ENCODE results near the gene RPN1. TPM values are rescaled to one million over a fixed set of nuclear protein-coding genes. Genes with fewer than 3 reads are reported as not detected.

The RPN1 gene
- total and polyA plus RNA-seq, 4 donors = 132 to 407 (median 249) TPM

DNA sequence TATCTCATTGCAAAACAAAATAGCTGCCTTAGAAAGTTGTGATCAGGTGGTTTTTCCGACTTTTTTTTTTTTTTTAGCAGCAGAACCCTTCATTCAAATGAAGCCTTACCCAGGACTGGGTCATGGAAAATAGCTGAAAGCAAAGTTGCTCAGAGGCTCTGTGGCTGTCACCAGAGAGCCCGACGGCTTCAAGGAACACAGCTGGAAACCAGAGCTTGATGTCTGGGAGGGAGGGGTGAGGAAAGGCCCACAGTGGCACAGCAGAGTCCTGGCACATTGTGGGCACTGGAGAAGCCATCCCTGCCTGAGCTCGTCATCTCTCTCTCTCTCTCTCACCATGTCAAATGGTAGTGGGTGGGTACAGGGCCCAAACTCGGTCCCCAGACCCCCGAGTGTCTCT is 77.5 kb downstream of the RPN1 start:
- Histone ChIP-seq H3K4me1 (ENCODE audit: control insufficient read depth in 4 of 4, insufficient read depth in 4 of 4, low read length in 3 of 4) (no peaks in the 10 kb centered on the region), H3K9ac (ENCODE audit: low read depth in 1 of 2, low read length in 2 of 2) (no peak overlapping the region), H3K4me3 (ENCODE audit: low read depth in 1 of 3, low read length in 3 of 3) (no peak overlapping the region), H3K27ac (ENCODE audit: low read depth in 1 of 2, low read length in 2 of 2) (no peak overlapping the region), H3K36me3 (ENCODE audit: control insufficient read depth in 4 of 4, insufficient read depth in 3 of 4, low read depth in 1 of 4, low read length in 3 of 4) (no peaks in the 10 kb centered on the region), H3K9me3 (ENCODE audit: control insufficient read depth in 4 of 4, low read length in 3 of 4) (no peaks in the 10 kb centered on the region), H3K27me3 (ENCODE audit: control insufficient read depth in 4 of 4, insufficient read depth in 4 of 4, low read length in 3 of 4) (no peaks in the 10 kb centered on the region)
- no peak for DNase-seq (ENCODE audit: low spot score)
- 53% methylated on average over 6 of the region's 6 CpGs for WGBS
- TF ChIP-seq FOXA2 (IDR thresholded peaks at IDR 0.05) = no peak
- TF ChIP-seq, protein P1, sequence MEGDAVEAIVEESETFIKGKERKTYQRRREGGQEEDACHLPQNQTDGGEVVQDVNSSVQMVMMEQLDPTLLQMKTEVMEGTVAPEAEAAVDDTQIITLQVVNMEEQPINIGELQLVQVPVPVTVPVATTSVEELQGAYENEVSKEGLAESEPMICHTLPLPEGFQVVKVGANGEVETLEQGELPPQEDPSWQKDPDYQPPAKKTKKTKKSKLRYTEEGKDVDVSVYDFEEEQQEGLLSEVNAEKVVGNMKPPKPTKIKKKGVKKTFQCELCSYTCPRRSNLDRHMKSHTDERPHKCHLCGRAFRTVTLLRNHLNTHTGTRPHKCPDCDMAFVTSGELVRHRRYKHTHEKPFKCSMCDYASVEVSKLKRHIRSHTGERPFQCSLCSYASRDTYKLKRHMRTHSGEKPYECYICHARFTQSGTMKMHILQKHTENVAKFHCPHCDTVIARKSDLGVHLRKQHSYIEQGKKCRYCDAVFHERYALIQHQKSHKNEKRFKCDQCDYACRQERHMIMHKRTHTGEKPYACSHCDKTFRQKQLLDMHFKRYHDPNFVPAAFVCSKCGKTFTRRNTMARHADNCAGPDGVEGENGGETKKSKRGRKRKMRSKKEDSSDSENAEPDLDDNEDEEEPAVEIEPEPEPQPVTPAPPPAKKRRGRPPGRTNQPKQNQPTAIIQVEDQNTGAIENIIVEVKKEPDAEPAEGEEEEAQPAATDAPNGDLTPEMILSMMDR (IDR thresholded peaks at IDR 0.05; ENCODE audit: low read depth, low read length, missing input control) = no peak

DNA sequence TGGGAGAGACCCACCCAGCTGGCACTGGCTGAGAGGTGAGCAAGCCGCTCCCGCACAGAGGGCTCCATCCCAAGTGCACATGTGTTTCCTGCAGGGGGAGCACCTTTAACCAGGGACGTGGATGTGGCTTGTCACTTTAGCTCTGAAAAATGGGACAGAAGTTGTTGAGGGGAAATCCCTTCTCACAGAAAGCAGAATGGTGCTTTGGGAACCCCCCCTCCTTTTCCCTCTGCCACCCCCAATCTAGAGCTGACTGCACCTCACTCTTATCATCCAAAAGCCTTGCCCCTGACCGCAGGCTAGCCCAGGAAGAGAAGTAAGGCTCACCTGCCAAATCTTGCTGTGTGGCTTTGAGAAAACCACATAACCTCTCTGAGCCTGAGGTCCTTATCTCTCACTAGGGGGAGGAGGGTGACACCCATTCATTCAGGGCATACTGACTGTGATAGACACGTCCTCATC is 77.9 kb downstream of the RPN1 start:
- TF ChIP-seq YY1 (IDR thresholded peaks at IDR 0.05) (no peak), GABPA (IDR thresholded peaks at IDR 0.05 in 1 of 2, conservative IDR thresholded peaks at IDR 0.05 in 1 of 2) (no peak), JUND (IDR thresholded peaks at IDR 0.05) (no peak), HNF4A (conservative IDR thresholded peaks at IDR 0.05) (no peak), RAD21 (IDR thresholded peaks at IDR 0.05) (peak in 1 of 2 donors; percentile 57)
- TF ChIP-seq, protein P1 (IDR thresholded peaks at IDR 0.05; ENCODE audit: low read depth, low read length, missing input control) = peak; percentile 25
- no peak for DNase-seq (ENCODE audit: low spot score)
- 34% methylated on average over 5 of the region's 5 CpGs for WGBS
- Histone ChIP-seq H3K9ac (ENCODE audit: low read depth in 1 of 2, low read length in 2 of 2) (no peak overlapping the region), H3K27me3 (ENCODE audit: control insufficient read depth in 4 of 4, insufficient read depth in 4 of 4, low read length in 3 of 4) (no peaks in the 10 kb centered on the region), H3K4me3 (ENCODE audit: low read depth in 1 of 3, low read length in 3 of 3) (no peak overlapping the region), H3K36me3 (ENCODE audit: control insufficient read depth in 4 of 4, insufficient read depth in 3 of 4, low read depth in 1 of 4, low read length in 3 of 4) (no peaks in the 10 kb centered on the region), H3K27ac (ENCODE audit: low read depth in 1 of 2, low read length in 2 of 2) (no peak overlapping the region), H3K9me3 (ENCODE audit: control insufficient read depth in 4 of 4, low read length in 3 of 4) (no peaks in the 10 kb centered on the region), H3K4me1 (ENCODE audit: control insufficient read depth in 4 of 4, insufficient read depth in 4 of 4, low read length in 3 of 4) (no peaks in the 10 kb centered on the region)

DNA sequence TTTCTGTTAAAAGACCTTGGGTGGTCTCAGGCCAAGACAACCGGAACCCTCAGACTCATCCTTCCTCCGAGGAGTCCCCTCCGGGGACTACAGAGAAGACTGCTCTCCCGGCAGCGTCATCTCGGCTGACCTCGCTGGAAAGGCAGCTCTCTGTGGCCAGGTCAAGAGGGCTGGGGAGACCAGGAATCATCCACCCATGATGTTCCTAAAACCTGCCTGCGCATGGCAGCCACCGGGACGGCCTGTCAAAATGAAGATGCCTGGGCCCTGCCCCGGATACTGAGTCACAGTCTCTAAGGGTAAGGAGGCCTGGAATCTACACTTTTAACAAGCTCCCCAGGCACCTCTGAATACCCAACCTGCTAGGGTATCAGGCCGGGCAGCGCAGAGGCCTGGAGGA is 78.6 kb downstream of the RPN1 start:
- WGBS = 82% methylated on average over 13 of the region's 13 CpGs
- no peak overlapping the region for H3K27ac ChIP-seq (ENCODE audit: low read depth in 1 of 2, low read length in 2 of 2)

More for the DNA sequence above, 78.6 kb downstream of the RPN1 start:
- Histone ChIP-seq H3K36me3 (ENCODE audit: control insufficient read depth in 4 of 4, insufficient read depth in 3 of 4, low read depth in 1 of 4, low read length in 3 of 4) (no peaks in the 10 kb centered on the region), H3K4me3 (ENCODE audit: low read depth in 1 of 3, low read length in 3 of 3) (no peak overlapping the region), H3K4me1 (ENCODE audit: control insufficient read depth in 4 of 4, insufficient read depth in 4 of 4, low read length in 3 of 4) (no peaks in the 10 kb centered on the region), H3K9me3 (ENCODE audit: control insufficient read depth in 4 of 4, low read length in 3 of 4) (no peaks in the 10 kb centered on the region), H3K27me3 (ENCODE audit: control insufficient read depth in 4 of 4, insufficient read depth in 4 of 4, low read length in 3 of 4) (no peaks in the 10 kb centered on the region), H3K9ac (ENCODE audit: low read depth in 1 of 2, low read length in 2 of 2) (no peak overlapping the region)
- DNase-seq (ENCODE audit: low spot score) = no peak
- TF ChIP-seq SP1 (IDR thresholded peaks at IDR 0.05) = no peak
- TF ChIP-seq FOXA2 (IDR thresholded peaks at IDR 0.05) = no peak
- TF ChIP-seq GABPA (IDR thresholded peaks at IDR 0.05 in 1 of 2, conservative IDR thresholded peaks at IDR 0.05 in 1 of 2) = no peak
- no peak for TF ChIP-seq EGR1 (IDR thresholded peaks at IDR 0.05; ENCODE audit: low read depth in 2 of 2)
- TF ChIP-seq, protein P2, sequence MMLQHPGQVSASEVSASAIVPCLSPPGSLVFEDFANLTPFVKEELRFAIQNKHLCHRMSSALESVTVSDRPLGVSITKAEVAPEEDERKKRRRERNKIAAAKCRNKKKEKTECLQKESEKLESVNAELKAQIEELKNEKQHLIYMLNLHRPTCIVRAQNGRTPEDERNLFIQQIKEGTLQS (IDR thresholded peaks at IDR 0.05) = no peak
- no peak for TF ChIP-seq YY1 (IDR thresholded peaks at IDR 0.05)
- no peak for TF ChIP-seq RXRA (IDR thresholded peaks at IDR 0.05)
- no peak for TF ChIP-seq RAD21 (IDR thresholded peaks at IDR 0.05)
- TF ChIP-seq, protein P1 (IDR thresholded peaks at IDR 0.05; ENCODE audit: low read depth, low read length, missing input control) = no peak
- TF ChIP-seq, protein P3, sequence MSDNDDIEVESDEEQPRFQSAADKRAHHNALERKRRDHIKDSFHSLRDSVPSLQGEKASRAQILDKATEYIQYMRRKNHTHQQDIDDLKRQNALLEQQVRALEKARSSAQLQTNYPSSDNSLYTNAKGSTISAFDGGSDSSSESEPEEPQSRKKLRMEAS (IDR thresholded peaks at IDR 0.05) = no peak
